Stimulated activated CD4-positive, alpha-beta T cell treated with anti-CD3 and anti-CD28 coated beads, Interleukin-1b, Interleukin-23, amount 100 ng/mL, for 4 hours (primary cell): Measurements from ENCODE around the gene BCAS1.
A peak's percentile ranks its signal among the peaks of the same experiment; 100 is the strongest.

Experiments used
- DNase-seq, 2 donors: peaks; one replicate each; pipeline ENCODE4 v3.0.0-alpha.2; 2020; ENCODE audit warnings: low read depth in 2 of 2

BCAS1 gene

GRCh38 chr20:53962388-53962787, 108.0 kb downstream of the BCAS1 start:
- no peak for DNase-seq

- no peak for DNase-seq
These were observed 108.9 kb downstream of the BCAS1 start for GRCh38 chr20:53961527-53961926.

GRCh38 chr20:53960579-53961272, 109.7 kb downstream of the BCAS1 start:
- DNase-seq = no peak

GRCh38 chr20:53959911-53960578, 110.3 kb downstream of the BCAS1 start:
- no peak for DNase-seq

GRCh38 chr20:53958260-53958659, 112.1 kb downstream of the BCAS1 start:
- DNase-seq = no peak

GRCh38 chr20:53957451-53958172, 112.8 kb downstream of the BCAS1 start:
- no peak for DNase-seq

GRCh38 chr20:53956013-53956715, 114.2 kb downstream of the BCAS1 start:
- no peak for DNase-seq

- DNase-seq = no peak
These were observed 115.4 kb downstream of the BCAS1 start for GRCh38 chr20:53954723-53955658.

- no peak for DNase-seq
These were observed 117.8 kb downstream of the BCAS1 start for GRCh38 chr20:53952528-53953096.

GRCh38 chr20:53950578-53950977, 119.8 kb downstream of the BCAS1 start:
- no peak for DNase-seq

GRCh38 chr20:53950031-53950430, 120.4 kb downstream of the BCAS1 start:
- no peak for DNase-seq

- DNase-seq = peak; percentile 49 to 58
These were observed 121.0 kb downstream of the BCAS1 start for GRCh38 chr20:53949319-53949839.

GRCh38 chr20:53948383-53949318, 121.7 kb downstream of the BCAS1 start:
- DNase-seq = no peak

- no peak for DNase-seq
These were observed 122.7 kb downstream of the BCAS1 start for GRCh38 chr20:53947501-53948195.

GRCh38 chr20:53946106-53946505, 124.3 kb downstream of the BCAS1 start:
- DNase-seq = no peak

GRCh38 chr20:53945478-53945877, 124.9 kb downstream of the BCAS1 start:
- no peak for DNase-seq

GRCh38 chr20:53944796-53945195, 125.6 kb downstream of the BCAS1 start:
- no peak for DNase-seq

- peak; percentile 7 to 21 for DNase-seq
These were observed 126.7 kb downstream of the BCAS1 start for GRCh38 chr20:53943522-53944291.
